Measurements from ENCODE around the gene ADARB2.

The ADARB2 gene

GRCh38 chr10:1272777-1273161 is 464.6 kb downstream of the ADARB2 start:
- H2BK120ac ChIP-seq (ENCODE audit: low read depth, low read length) = no peak overlapping the region
- no peaks in the 10 kb centered on the region for H3K9me3 ChIP-seq (replicated peaks in 1 of 2; ENCODE audit: control insufficient read depth in 2 of 2, insufficient read depth in 1 of 2, low read depth in 1 of 2, low read length in 2 of 2)
- no peaks in the 10 kb centered on the region for H3K79me1 ChIP-seq (ENCODE audit: low read depth, low read length)
- no peak overlapping the region for H3K9ac ChIP-seq (ENCODE audit: low read depth, low read length, poor library complexity)
- no peak overlapping the region for H3K4me2 ChIP-seq (ENCODE audit: insufficient read depth, low read length, poor library complexity, severe bottlenecking)
- no peak overlapping the region for H3K27ac ChIP-seq (replicated peaks; ENCODE audit: low read length)
- H3K23ac ChIP-seq (ENCODE audit: low read depth, low read length, poor library complexity) = no peak overlapping the region
- H4K8ac ChIP-seq (ENCODE audit: low read depth, low read length) = no peak overlapping the region
- H3K18ac ChIP-seq (ENCODE audit: low read length) = peak overlapping the region; percentile 6
- no peak overlapping the region for H2AK5ac ChIP-seq (ENCODE audit: low read depth, low read length)
- no peak overlapping the region for H2BK12ac ChIP-seq (ENCODE audit: low read length)
- no peaks in the 10 kb centered on the region for H3K36me3 ChIP-seq (replicated peaks in 1 of 2; ENCODE audit: control insufficient read depth in 2 of 2, insufficient read depth in 2 of 2, low read length in 2 of 2)
- no peak overlapping the region for H2AFZ ChIP-seq (ENCODE audit: low read length)
- H3K4me3 ChIP-seq (ENCODE audit: low read length in 2 of 2) = no peak overlapping the region
- no peak overlapping the region for H4K91ac ChIP-seq (ENCODE audit: low read depth, low read length, poor library complexity)
- WGBS, 2 donors (ENCODE audit: extremely low coverage in 2 of 2, insufficient read length in 2 of 2, insufficient replicate concordance in 1 of 2) = no CpG with 5 or more reads among the region's 9 CpGs
- H3K4me1 ChIP-seq (ENCODE audit: control insufficient read depth in 2 of 2, insufficient read depth in 1 of 2, low read depth in 1 of 2, low read length in 2 of 2) = no peaks in the 10 kb centered on the region
- H2BK5ac ChIP-seq (ENCODE audit: low read length) = no peak overlapping the region
- no peak for DNase-seq (ENCODE audit: low spot score)
- no peak overlapping the region for H3K4ac ChIP-seq (ENCODE audit: low read length)
- no peak overlapping the region for H2BK15ac ChIP-seq (ENCODE audit: low read length)
- H3K14ac ChIP-seq (ENCODE audit: low read length) = no peak overlapping the region
- no peaks in the 10 kb centered on the region for H3K27me3 ChIP-seq (ENCODE audit: control insufficient read depth in 3 of 3, insufficient read depth in 3 of 3, low read depth in 1 of 3, low read length in 3 of 3)

GRCh38 chr10:1272079-1272776 is 465.1 kb downstream of the ADARB2 start:
- no peak for DNase-seq (ENCODE audit: low spot score)
- no peak overlapping the region for H2AFZ ChIP-seq (ENCODE audit: low read length)
- H3K27ac ChIP-seq (replicated peaks; ENCODE audit: low read length) = no peak overlapping the region
- no peaks in the 10 kb centered on the region for H3K36me3 ChIP-seq (replicated peaks in 1 of 2; ENCODE audit: control insufficient read depth in 2 of 2, insufficient read depth in 2 of 2, low read length in 2 of 2)
- no peak overlapping the region for H3K4ac ChIP-seq (ENCODE audit: low read length)
- no peak overlapping the region for H2BK5ac ChIP-seq (ENCODE audit: low read length)
- WGBS, 2 donors (ENCODE audit: extremely low coverage in 2 of 2, insufficient read length in 2 of 2, insufficient replicate concordance in 1 of 2) = no CpG with 5 or more reads among the region's 12 CpGs
- H3K79me1 ChIP-seq (ENCODE audit: low read depth, low read length) = no peaks in the 10 kb centered on the region
- no peak overlapping the region for H3K23ac ChIP-seq (ENCODE audit: low read depth, low read length, poor library complexity)
- H3K18ac ChIP-seq (ENCODE audit: low read length) = peak overlapping the region; percentile 6
- no peak overlapping the region for H3K14ac ChIP-seq (ENCODE audit: low read length)
- H3K27me3 ChIP-seq (ENCODE audit: control insufficient read depth in 3 of 3, insufficient read depth in 3 of 3, low read depth in 1 of 3, low read length in 3 of 3) = no peaks in the 10 kb centered on the region
- H3K4me2 ChIP-seq (ENCODE audit: insufficient read depth, low read length, poor library complexity, severe bottlenecking) = no peak overlapping the region
- H3K9me3 ChIP-seq (replicated peaks in 1 of 2; ENCODE audit: control insufficient read depth in 2 of 2, insufficient read depth in 1 of 2, low read depth in 1 of 2, low read length in 2 of 2) = no peaks in the 10 kb centered on the region
- H2BK12ac ChIP-seq (ENCODE audit: low read length) = no peak overlapping the region
- no peak overlapping the region for H3K9ac ChIP-seq (ENCODE audit: low read depth, low read length, poor library complexity)
- no peak overlapping the region for H2BK120ac ChIP-seq (ENCODE audit: low read depth, low read length)
- no peak overlapping the region for H4K91ac ChIP-seq (ENCODE audit: low read depth, low read length, poor library complexity)
- H2AK5ac ChIP-seq (ENCODE audit: low read depth, low read length) = no peak overlapping the region
- no peak overlapping the region for H2BK15ac ChIP-seq (ENCODE audit: low read length)
- no peaks in the 10 kb centered on the region for H3K4me1 ChIP-seq (ENCODE audit: control insufficient read depth in 2 of 2, insufficient read depth in 1 of 2, low read depth in 1 of 2, low read length in 2 of 2)
- H3K4me3 ChIP-seq (ENCODE audit: low read length in 2 of 2) = no peak overlapping the region
- no peak overlapping the region for H4K8ac ChIP-seq (ENCODE audit: low read depth, low read length)

DNA sequence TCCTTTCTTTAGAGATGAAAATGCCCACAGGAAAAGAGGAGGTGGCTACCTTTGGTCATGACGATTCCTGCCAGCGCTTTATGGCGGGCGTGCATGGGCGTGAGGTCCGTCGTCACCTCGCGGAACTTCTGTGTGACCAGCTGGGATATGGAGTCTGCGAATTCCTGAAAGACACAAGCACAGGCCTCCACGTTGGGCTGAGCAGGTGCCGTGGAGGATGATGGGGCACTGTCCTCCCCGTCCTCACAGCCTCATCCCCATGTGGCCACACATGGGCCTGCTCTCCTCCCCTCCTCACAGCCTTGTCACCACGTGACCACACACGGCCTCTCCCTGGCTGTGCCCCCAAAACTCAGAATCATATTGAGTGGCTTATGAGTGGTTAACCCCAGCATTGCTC is 466.4 kb downstream of the ADARB2 start:
- no CpG with 5 or more reads among the region's 15 CpGs for whole genome bisulfite sequencing, 2 donors (ENCODE audit: extremely low coverage in 2 of 2, insufficient read length in 2 of 2, insufficient replicate concordance in 1 of 2)
- Histone ChIP-seq H3K27me3 (ENCODE audit: control insufficient read depth in 3 of 3, insufficient read depth in 3 of 3, low read depth in 1 of 3, low read length in 3 of 3) (no peaks in the 10 kb centered on the region), H2BK5ac (ENCODE audit: low read length) (no peak overlapping the region), H2AK5ac (ENCODE audit: low read depth, low read length) (no peak overlapping the region), H4K91ac (ENCODE audit: low read depth, low read length, poor library complexity) (no peak overlapping the region), H3K4me3 (ENCODE audit: low read length in 2 of 2) (no peak overlapping the region), H3K79me1 (ENCODE audit: low read depth, low read length) (no peaks in the 10 kb centered on the region), H2BK15ac (ENCODE audit: low read length) (peak overlapping the region; percentile 16), H2AFZ (ENCODE audit: low read length) (no peak overlapping the region), H3K23ac (ENCODE audit: low read depth, low read length, poor library complexity) (peak overlapping the region; percentile 25), H3K4me2 (ENCODE audit: insufficient read depth, low read length, poor library complexity, severe bottlenecking) (no peak overlapping the region), H3K36me3 (replicated peaks in 1 of 2; ENCODE audit: control insufficient read depth in 2 of 2, insufficient read depth in 2 of 2, low read length in 2 of 2) (no peaks in the 10 kb centered on the region), H3K4me1 (ENCODE audit: control insufficient read depth in 2 of 2, insufficient read depth in 1 of 2, low read depth in 1 of 2, low read length in 2 of 2) (no peaks in the 10 kb centered on the region), H3K14ac (ENCODE audit: low read length) (no peak overlapping the region), H3K18ac (ENCODE audit: low read length) (peak overlapping the region; percentile 15), H2BK12ac (ENCODE audit: low read length) (no peak overlapping the region), H3K9me3 (replicated peaks in 1 of 2; ENCODE audit: control insufficient read depth in 2 of 2, insufficient read depth in 1 of 2, low read depth in 1 of 2, low read length in 2 of 2) (no peaks in the 10 kb centered on the region), H3K9ac (ENCODE audit: low read depth, low read length, poor library complexity) (no peak overlapping the region), H3K4ac (ENCODE audit: low read length) (no peak overlapping the region), H2BK120ac (ENCODE audit: low read depth, low read length) (no peak overlapping the region), H3K27ac (replicated peaks; ENCODE audit: low read length) (no peak overlapping the region), H4K8ac (ENCODE audit: low read depth, low read length) (no peak overlapping the region)
- DNase-seq (ENCODE audit: low spot score) = no peak

- no peak overlapping the region for H3K23ac ChIP-seq (ENCODE audit: low read depth, low read length, poor library complexity)
- H3K4ac ChIP-seq (ENCODE audit: low read length) = no peak overlapping the region
- no peak overlapping the region for H3K4me2 ChIP-seq (ENCODE audit: insufficient read depth, low read length, poor library complexity, severe bottlenecking)
- H2AFZ ChIP-seq (ENCODE audit: low read length) = no peak overlapping the region
- no peak overlapping the region for H4K91ac ChIP-seq (ENCODE audit: low read depth, low read length, poor library complexity)
- no peak overlapping the region for H2BK120ac ChIP-seq (ENCODE audit: low read depth, low read length)
- no peak overlapping the region for H3K9ac ChIP-seq (ENCODE audit: low read depth, low read length, poor library complexity)
- no peak overlapping the region for H3K27ac ChIP-seq (replicated peaks; ENCODE audit: low read length)
- no peak overlapping the region for H2BK5ac ChIP-seq (ENCODE audit: low read length)
- no peak overlapping the region for H2BK12ac ChIP-seq (ENCODE audit: low read length)
- no peaks in the 10 kb centered on the region for H3K79me1 ChIP-seq (ENCODE audit: low read depth, low read length)
- no peak for DNase-seq (ENCODE audit: low spot score)
- no peaks in the 10 kb centered on the region for H3K4me1 ChIP-seq (ENCODE audit: control insufficient read depth in 2 of 2, insufficient read depth in 1 of 2, low read depth in 1 of 2, low read length in 2 of 2)
- no peaks in the 10 kb centered on the region for H3K9me3 ChIP-seq (replicated peaks in 1 of 2; ENCODE audit: control insufficient read depth in 2 of 2, insufficient read depth in 1 of 2, low read depth in 1 of 2, low read length in 2 of 2)
- no peak overlapping the region for H3K4me3 ChIP-seq (ENCODE audit: low read length in 2 of 2)
- no CpG with 5 or more reads among the region's 9 CpGs for WGBS, 2 donors (ENCODE audit: extremely low coverage in 2 of 2, insufficient read length in 2 of 2, insufficient replicate concordance in 1 of 2)
- peak overlapping the region; percentile 16 for H2BK15ac ChIP-seq (ENCODE audit: low read length)
- H3K18ac ChIP-seq (ENCODE audit: low read length) = no peak overlapping the region
- H3K14ac ChIP-seq (ENCODE audit: low read length) = no peak overlapping the region
- no peak overlapping the region for H4K8ac ChIP-seq (ENCODE audit: low read depth, low read length)
- no peak overlapping the region for H2AK5ac ChIP-seq (ENCODE audit: low read depth, low read length)
- H3K27me3 ChIP-seq (ENCODE audit: control insufficient read depth in 3 of 3, insufficient read depth in 3 of 3, low read depth in 1 of 3, low read length in 3 of 3) = no peaks in the 10 kb centered on the region
- no peaks in the 10 kb centered on the region for H3K36me3 ChIP-seq (replicated peaks in 1 of 2; ENCODE audit: control insufficient read depth in 2 of 2, insufficient read depth in 2 of 2, low read length in 2 of 2)
Observed at GRCh38 chr10:1270490-1270889, 466.8 kb downstream of the ADARB2 start.
